ENCODE results near the gene ANXA8.

Gene ANXA8

GRCh38 chr10:47445720-47446119, 38.2 kb downstream of the ANXA8 start:
- no peak for DNase-seq

- no peak for DNase-seq
These were observed 39.9 kb downstream of the ANXA8 start for GRCh38 chr10:47444047-47444446.

GRCh38 chr10:47443145-47443544, 40.8 kb downstream of the ANXA8 start:
- DNase-seq, result no peak

- no peak for DNase-seq
These were observed 41.6 kb downstream of the ANXA8 start for GRCh38 chr10:47442351-47442750.

- DNase-seq, result no peak
These were observed 42.0 kb downstream of the ANXA8 start for GRCh38 chr10:47441938-47442337.

GRCh38 chr10:47440207-47440606, 43.7 kb downstream of the ANXA8 start:
- DNase-seq, result no peak

GRCh38 chr10:47438857-47439474, 44.9 kb downstream of the ANXA8 start:
- DNase-seq, result no peak

GRCh38 chr10:47435081-47435480, 48.8 kb downstream of the ANXA8 start:
- DNase-seq, result no peak

GRCh38 chr10:47425813-47426419, 58.0 kb downstream of the ANXA8 start:
- no peak for DNase-seq

GRCh38 chr10:47424231-47424630, 59.7 kb downstream of the ANXA8 start:
- DNase-seq, result no peak

GRCh38 chr10:47423476-47423875, 60.4 kb downstream of the ANXA8 start:
- DNase-seq, result no peak

GRCh38 chr10:47421057-47421952, 62.6 kb downstream of the ANXA8 start:
- DNase-seq, result no peak

GRCh38 chr10:47420305-47421056, 63.4 kb downstream of the ANXA8 start:
- no peak for DNase-seq

GRCh38 chr10:47419421-47419820, 64.5 kb downstream of the ANXA8 start:
- DNase-seq, result no peak

- no peak for DNase-seq
These were observed 64.9 kb downstream of the ANXA8 start for GRCh38 chr10:47418966-47419365.

GRCh38 chr10:47418321-47418720, 65.6 kb downstream of the ANXA8 start:
- no peak for DNase-seq
